GM19324 (cell line): ENCODE data around the gene EIF3A.
"Not testable (repeated sequence)": the region's sequence is repeated elsewhere in the genome, so short reads cannot be mapped to it uniquely, and the experiment has no call there.

Experiments used
- ATAC-seq: cut with Tn5 transposase; IDR thresholded peaks from one replicate; pipeline ENCODE4 v1.9.1; 2021; ENCODE audit warnings: mild to moderate bottlenecking, moderate library complexity; ENCODE audit not compliant: unreplicated experiment, low FRiP score

EIF3A gene

DNA sequence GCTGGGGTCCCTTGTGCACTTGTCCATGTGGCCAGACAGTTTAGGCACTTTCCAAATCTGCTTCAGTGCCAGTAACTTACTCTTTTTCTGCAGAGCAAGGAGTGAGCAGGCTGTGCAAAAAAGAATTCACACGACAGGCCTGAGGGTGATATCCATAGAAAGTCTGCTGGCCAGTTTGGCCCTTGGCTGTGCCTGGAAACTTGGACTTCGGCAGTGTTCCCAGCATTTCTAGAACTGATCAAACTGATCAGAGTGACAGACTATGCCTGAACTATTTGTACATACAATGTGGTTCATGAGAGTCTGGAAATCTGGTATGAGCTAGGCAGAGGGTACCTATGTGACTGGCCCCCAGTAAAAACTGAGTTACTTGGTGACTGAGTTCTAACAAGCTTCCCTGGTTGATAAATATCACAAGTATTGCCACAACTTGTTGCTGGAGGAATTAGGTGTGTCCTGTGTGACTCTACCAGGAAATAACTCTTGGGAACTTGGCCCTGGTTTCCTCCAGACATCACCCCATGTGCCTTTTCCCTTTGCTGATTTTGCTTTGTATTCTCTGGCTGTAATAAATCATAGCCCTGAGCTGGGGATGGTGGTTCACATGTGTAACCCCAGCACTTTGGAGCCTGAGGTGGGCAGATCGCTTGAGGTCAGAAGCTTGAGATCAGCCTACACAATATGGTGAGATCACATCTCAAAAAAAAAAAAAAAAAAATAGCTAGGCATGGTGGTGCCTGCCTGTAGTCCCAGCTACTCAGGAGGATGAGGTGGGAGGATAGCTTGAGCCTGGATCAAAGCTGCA is 20.0 kb upstream of the EIF3A start:
- ATAC-seq, result no peak

GRCh38 chr10:119098576-119098975 is 18.0 kb upstream of the EIF3A start:
- no peak for ATAC-seq

DNA sequence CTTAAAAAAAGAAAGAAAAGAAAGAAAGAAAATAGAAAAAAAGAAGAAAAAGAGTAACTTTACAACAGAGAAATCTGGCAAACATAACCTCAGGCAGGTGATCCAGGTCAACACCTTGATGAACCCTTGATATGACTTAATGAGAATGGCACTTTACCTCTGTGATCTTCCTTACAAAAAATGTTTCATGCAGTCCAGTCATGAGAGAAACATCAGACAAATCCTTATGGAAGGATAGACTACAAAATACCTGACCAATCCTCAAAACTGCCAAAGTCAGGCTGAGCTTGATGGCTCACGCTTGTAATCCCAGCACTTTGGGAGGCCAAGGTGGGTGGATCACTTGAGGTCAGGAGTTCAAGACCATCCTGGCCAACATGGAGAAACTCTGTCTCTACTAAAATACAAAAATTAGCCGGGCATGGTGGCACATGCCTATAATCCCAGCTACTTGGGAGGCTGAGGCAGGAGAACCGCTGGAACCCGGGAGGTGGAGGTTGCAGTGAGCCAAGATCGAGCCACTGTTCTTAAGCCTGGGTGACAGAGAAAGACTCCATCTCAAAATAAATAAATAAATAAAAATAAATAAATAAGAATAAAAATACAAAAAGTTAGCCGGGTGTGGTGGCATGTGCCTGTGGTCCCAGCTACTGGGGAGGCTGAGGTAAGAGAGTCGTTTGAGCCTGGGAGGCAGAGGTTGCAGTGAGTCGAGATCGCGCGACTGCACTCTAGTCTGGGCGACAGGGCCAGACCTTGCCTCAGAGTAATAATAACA is 16.2 kb upstream of the EIF3A start:
- not testable (repeated sequence) for ATAC-seq

DNA sequence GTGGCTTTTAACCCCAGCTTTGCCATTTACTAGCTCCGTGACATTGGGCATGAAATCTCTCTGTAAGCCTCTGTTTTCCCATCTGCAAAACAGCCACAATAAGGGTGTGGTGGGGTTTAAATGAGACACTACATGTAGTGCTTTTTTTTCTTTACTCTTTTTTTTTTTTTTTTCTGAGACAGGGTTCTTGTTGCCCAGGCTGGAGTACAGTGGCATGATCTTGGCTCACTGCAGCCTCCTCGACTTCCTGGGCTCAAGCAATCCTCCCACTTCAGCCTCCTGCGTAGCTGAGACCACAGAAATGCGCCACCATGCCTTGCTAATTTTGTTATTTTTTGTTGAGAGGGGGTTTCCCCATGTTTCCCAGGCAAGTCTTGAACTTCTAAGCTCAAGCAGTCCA is 15.0 kb upstream of the EIF3A start:
- no peak for ATAC-seq

GRCh38 chr10:119090968-119091367 is 10.4 kb upstream of the EIF3A start:
- no peak for ATAC-seq

GRCh38 chr10:119090026-119090795 is 9.6 kb upstream of the EIF3A start:
- ATAC-seq, result no peak

DNA sequence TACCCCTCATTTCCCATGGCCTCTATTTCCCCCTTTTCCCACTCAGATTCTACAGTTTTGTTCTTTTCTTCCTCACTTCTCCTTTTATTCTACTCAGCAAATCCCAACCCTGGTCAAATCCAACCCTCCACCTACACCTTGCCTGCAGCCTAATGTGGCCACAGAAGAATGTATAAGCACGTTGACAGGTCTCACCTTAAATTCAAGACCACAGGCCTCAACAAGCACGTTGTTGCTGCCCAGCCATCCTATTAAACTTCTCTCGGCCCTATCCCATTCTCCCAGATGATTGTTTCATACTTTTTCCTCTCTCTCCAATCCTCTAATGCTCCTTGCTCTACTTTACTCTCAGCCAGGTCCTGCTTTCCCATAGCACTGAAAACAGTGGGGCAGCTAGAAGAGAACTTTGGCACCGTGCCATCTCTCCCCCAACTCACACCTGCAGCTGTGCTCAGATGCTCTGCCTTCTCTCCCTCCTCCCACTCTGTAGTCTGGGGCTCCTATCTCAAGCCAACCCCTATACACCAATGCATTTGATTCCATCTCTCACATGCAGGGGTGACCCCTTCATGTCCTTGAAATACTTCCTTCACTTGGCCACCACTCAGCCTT is 6.8 kb upstream of the EIF3A start:
- ATAC-seq, result no peak

- no peak for ATAC-seq
Measured at GRCh38 chr10:119084896-119085295, 4.3 kb upstream of the EIF3A start.

- ATAC-seq, result peak; percentile 56
Measured at GRCh38 chr10:119079599-119080520, 757 bp downstream of the EIF3A start.

GRCh38 chr10:119078422-119079179 is 2.0 kb downstream of the EIF3A start:
- ATAC-seq, result no peak

DNA sequence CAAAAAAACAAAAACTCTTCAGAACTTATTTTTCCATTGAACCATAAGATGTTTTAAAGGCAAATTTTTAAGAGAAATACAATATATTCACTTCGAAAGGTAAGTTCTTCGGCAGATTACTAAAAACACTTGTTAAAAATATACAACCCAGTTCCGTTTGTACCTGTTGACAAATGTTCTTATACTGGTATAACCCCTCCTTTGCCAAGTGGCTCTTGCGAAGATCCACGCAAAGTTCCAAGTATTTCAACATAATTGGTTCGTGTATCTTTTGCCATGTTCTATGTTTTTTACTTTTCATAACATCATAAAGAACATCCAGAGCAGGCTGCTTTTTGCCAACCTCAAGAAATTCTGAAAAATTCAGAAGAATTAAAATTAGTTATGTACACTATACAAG is 7.0 kb downstream of the EIF3A start:
- ATAC-seq, result no peak

GRCh38 chr10:119070395-119071165 is 10.0 kb downstream of the EIF3A start:
- no peak for ATAC-seq

- no peak for ATAC-seq
Measured at GRCh38 chr10:119061926-119062325, 18.7 kb downstream of the EIF3A start.

DNA sequence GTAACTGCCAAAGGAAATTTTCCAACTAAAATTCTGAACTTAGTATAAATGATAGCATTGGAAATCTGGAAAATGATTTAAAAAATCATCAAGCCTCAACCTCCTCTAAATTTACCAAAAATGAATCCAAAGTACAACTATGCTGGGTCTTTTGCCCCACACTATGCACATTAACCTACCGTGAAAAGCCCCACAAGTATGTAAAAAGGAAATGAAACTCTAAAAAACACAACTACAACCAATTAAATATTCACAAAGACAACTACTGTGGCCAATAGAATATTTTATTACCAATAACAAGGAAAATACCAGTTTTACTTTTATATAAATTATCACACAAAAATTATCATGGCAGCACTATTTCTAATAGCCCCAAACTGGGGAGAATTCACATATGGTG is 19.3 kb downstream of the EIF3A start:
- ATAC-seq, result no peak

GRCh38 chr10:119060107-119060506 is 20.5 kb downstream of the EIF3A start:
- no peak for ATAC-seq

- ATAC-seq, result no peak
Measured at GRCh38 chr10:119059557-119059956, 21.1 kb downstream of the EIF3A start.

- no peak for ATAC-seq
Measured at GRCh38 chr10:119058010-119058409, 22.6 kb downstream of the EIF3A start.

DNA sequence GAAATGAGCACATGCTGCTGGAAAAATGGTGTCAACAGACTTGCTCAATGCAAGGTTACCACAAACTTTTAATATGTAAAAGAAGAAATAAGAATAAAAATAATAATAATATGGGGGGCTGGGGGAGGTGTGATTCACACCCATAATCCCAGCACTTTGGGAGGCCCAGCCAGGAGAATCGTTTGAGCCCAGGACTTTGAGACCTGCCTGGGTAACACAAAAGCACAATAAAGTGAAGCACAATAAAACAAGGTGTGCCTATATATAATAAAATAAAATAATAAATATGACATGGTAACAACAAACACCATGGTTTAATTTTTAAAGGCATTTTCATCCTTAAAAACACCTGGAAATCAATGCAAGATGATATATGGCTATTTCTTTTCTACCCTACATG is 25.1 kb downstream of the EIF3A start:
- no peak for ATAC-seq
